ENCODE data around the gene BEND5. TPM values are rescaled to one million over a fixed set of nuclear protein-coding genes. Genes with fewer than 3 reads are reported as not detected.

BEND5 gene
- total and polyA plus RNA-seq, 2 of the 4 experiments (the other 2 are of a cell fraction): 1.1 to 1.3 TPM

GRCh38 chr1:48693674-48694320 is 82.9 kb downstream of the BEND5 start:
- dilution Hi-C loops (cut with HindIII; ENCODE audit: low sequenced_read_pairs, unreplicated experiment): no loop called here
- H4K91ac ChIP-seq (ENCODE audit: insufficient read depth, low read depth, low read length): no peak overlapping the region
- intact Hi-C loops (cut with micrococcal nuclease): no loop called here
- CTCF ChIA-PET: no interaction called here
- H2BK15ac ChIP-seq (ENCODE audit: low read depth, low read length): no peak overlapping the region
- H4K8ac ChIP-seq (ENCODE audit: low read depth in 2 of 2, low read length in 2 of 2): no peak overlapping the region
- H4K5ac ChIP-seq (ENCODE audit: low read depth, low read length): no peak overlapping the region
- no peak overlapping the region for H2BK5ac ChIP-seq (ENCODE audit: low read depth, low read length, poor library complexity, severe bottlenecking)
- no peaks in the 10 kb centered on the region for H3K4me1 ChIP-seq (ENCODE audit: control insufficient read depth, insufficient read depth, low read length)
- no peak overlapping the region for H3K14ac ChIP-seq (replicated peaks; ENCODE audit: low read depth, low read length)
- ATAC-seq (ENCODE audit: low read depth): no peak
- no peak overlapping the region for H3K27ac ChIP-seq (ENCODE audit: insufficient read depth, low read length)
- no peak overlapping the region for H2BK120ac ChIP-seq (ENCODE audit: low read depth, low read length)
- no peak overlapping the region for H3K23ac ChIP-seq (ENCODE audit: low read depth, low read length)
- no peak overlapping the region for H2BK20ac ChIP-seq (ENCODE audit: low read depth, low read length)
- no peak overlapping the region for H3K18ac ChIP-seq (ENCODE audit: low read depth, low read length)
- DNase-seq: no peak
- H2AK9ac ChIP-seq (replicated peaks; ENCODE audit: low read depth, low read length, poor library complexity): no peak overlapping the region
- H2AK5ac ChIP-seq (ENCODE audit: low read depth, low read length): no peak overlapping the region
- H2AFZ ChIP-seq (replicated peaks; ENCODE audit: low read length, poor library complexity): peak overlapping the region; percentile 29
- in situ Hi-C loops (cut with MboI; ENCODE audit: low sequenced_read_pairs): loop anchor here (25.0 kb wide), 1 partner anchor 581 kb away; no protein-coding TSS in a partner anchor
- no peaks in the 10 kb centered on the region; the same call in 1 of the 2 replicates for H3K27me3 ChIP-seq (ENCODE audit: control insufficient read depth, insufficient read depth, low read length)
- no TSS peak for BruUV-seq (replicated peaks)
- H3K79me1 ChIP-seq (ENCODE audit: low read depth in 1 of 2, low read length in 2 of 2): no peaks in the 10 kb centered on the region
- H3K9ac ChIP-seq (ENCODE audit: low read depth, low read length): no peak overlapping the region
- H3K9me3 ChIP-seq (ENCODE audit: control insufficient read depth, insufficient read depth, low read length): no peaks in the 10 kb centered on the region
- no peak overlapping the region for H3K4me2 ChIP-seq (ENCODE audit: low read depth, low read length)
- H3K56ac ChIP-seq (ENCODE audit: extremely low read depth, insufficient read depth, low read length): no peak overlapping the region
- no peak overlapping the region for H3K4ac ChIP-seq (ENCODE audit: low read depth, low read length)
- no peaks in the 10 kb centered on the region; the same call in 1 of the 2 replicates for H3K9me1 ChIP-seq (ENCODE audit: insufficient read depth, low read length)
- TF ChIP-seq MAFK (IDR thresholded peaks at IDR 0.05; ENCODE audit: low read depth, low read length): no peak
- TF ChIP-seq FOS (IDR thresholded peaks at IDR 0.05; ENCODE audit: low read depth, low read length): no peak
- TF ChIP-seq, protein P1, sequence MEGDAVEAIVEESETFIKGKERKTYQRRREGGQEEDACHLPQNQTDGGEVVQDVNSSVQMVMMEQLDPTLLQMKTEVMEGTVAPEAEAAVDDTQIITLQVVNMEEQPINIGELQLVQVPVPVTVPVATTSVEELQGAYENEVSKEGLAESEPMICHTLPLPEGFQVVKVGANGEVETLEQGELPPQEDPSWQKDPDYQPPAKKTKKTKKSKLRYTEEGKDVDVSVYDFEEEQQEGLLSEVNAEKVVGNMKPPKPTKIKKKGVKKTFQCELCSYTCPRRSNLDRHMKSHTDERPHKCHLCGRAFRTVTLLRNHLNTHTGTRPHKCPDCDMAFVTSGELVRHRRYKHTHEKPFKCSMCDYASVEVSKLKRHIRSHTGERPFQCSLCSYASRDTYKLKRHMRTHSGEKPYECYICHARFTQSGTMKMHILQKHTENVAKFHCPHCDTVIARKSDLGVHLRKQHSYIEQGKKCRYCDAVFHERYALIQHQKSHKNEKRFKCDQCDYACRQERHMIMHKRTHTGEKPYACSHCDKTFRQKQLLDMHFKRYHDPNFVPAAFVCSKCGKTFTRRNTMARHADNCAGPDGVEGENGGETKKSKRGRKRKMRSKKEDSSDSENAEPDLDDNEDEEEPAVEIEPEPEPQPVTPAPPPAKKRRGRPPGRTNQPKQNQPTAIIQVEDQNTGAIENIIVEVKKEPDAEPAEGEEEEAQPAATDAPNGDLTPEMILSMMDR (conservative IDR thresholded peaks at IDR 0.05; ENCODE audit: low read depth, low read length): no peak
- TF ChIP-seq NFE2L2 (IDR thresholded peaks at IDR 0.05; ENCODE audit: low read depth, low read length): no peak
- POLR2A ChIA-PET (ENCODE audit: unreplicated experiment): no interaction called here
- no peak overlapping the region for H3K4me3 ChIP-seq (ENCODE audit: insufficient read depth, low read depth, low read length)
- H3K36me3 ChIP-seq (ENCODE audit: control insufficient read depth, insufficient read depth, low read length): no peaks in the 10 kb centered on the region
- H4K20me1 ChIP-seq (ENCODE audit: insufficient read depth, low read length): no peaks in the 10 kb centered on the region
- WGBS, 2 experiments (ENCODE audit: extremely low coverage in 2 of 2, insufficient read length in 1 of 2): no CpG with 5 or more reads among the region's 12 CpGs
